Mucosa of stomach (tissue), 1 donor: ENCODE measurements around the gene SLCO1B1.
"Not testable (repeated sequence)": the region's sequence is repeated elsewhere in the genome, so short reads cannot be mapped to it uniquely, and the experiment has no call there.

Experiments used
- H3K27me3 ChIP-seq: one replicate; pipeline ENCODE4 v1.7.0; 2013; ENCODE audit warnings: mild to moderate bottlenecking, low read length; ENCODE audit not compliant: control insufficient read depth, insufficient read depth
- H3K36me3 ChIP-seq: one replicate; pipeline ENCODE4 v1.7.0; 2013; ENCODE audit warnings: low read length; ENCODE audit not compliant: control insufficient read depth, insufficient read depth
- H3K4me1 ChIP-seq: one replicate; pipeline ENCODE4 v1.7.0; 2013; ENCODE audit warnings: mild to moderate bottlenecking, low read length; ENCODE audit not compliant: control insufficient read depth, insufficient read depth
- H3K4me3 ChIP-seq: one replicate; pipeline ENCODE4 v1.7.0; 2013; ENCODE audit warnings: low read length
- H3K9ac ChIP-seq: one replicate; pipeline ENCODE4 v1.7.0; 2013; ENCODE audit warnings: mild to moderate bottlenecking, low read length, moderate library complexity
- H3K9me3 ChIP-seq: one replicate; pipeline ENCODE4 v1.7.0; 2013; ENCODE audit warnings: mild to moderate bottlenecking, low read length, moderate library complexity; ENCODE audit not compliant: control insufficient read depth
- donor health status: Pancreatic carcinoma.

The SLCO1B1 gene

GRCh38 chr12:21130998-21131397, at the start of gene SLCO1B1:
Gene SLCO1B1 (plus strand): TSS chr12:21131194. CDS start chr12:21141575, 10,381 bp downstream.
- no peaks in the 10 kb centered on the region for H3K9me3 ChIP-seq
- no peaks in the 10 kb centered on the region for H3K27me3 ChIP-seq
- H3K4me3 ChIP-seq = no peak within 1 kb of the TSS
- H3K9ac ChIP-seq = no peak within 1 kb of the TSS
- no peaks in the 10 kb centered on the region for H3K36me3 ChIP-seq
- H3K4me1 ChIP-seq = no peaks in the 10 kb centered on the region

- H3K9me3 ChIP-seq, H3K27me3 ChIP-seq, H3K4me3 ChIP-seq, H3K9ac ChIP-seq, H3K36me3 ChIP-seq, H3K4me1 ChIP-seq: not testable (repeated sequence)
Observed at GRCh38 chr12:21084753-21085152, 46.2 kb upstream of the SLCO1B1 start.

- Histone ChIP-seq H3K27me3 (no peaks in the 10 kb centered on the region), H3K9ac (no peak overlapping the region), H3K9me3 (no peaks in the 10 kb centered on the region), H3K4me3 (no peak overlapping the region), H3K36me3 (no peaks in the 10 kb centered on the region), H3K4me1 (no peaks in the 10 kb centered on the region)
Observed at GRCh38 chr12:21111732-21112131, 19.3 kb upstream of the SLCO1B1 start.

- Histone ChIP-seq H3K27me3 (no peaks in the 10 kb centered on the region), H3K4me3 (no peak overlapping the region), H3K4me1 (no peaks in the 10 kb centered on the region), H3K9ac (no peak overlapping the region), H3K9me3 (no peaks in the 10 kb centered on the region), H3K36me3 (no peaks in the 10 kb centered on the region)
Observed at GRCh38 chr12:21113266-21113665, 17.7 kb upstream of the SLCO1B1 start.

- Histone ChIP-seq H3K27me3 (no peaks in the 10 kb centered on the region), H3K9me3 (no peaks in the 10 kb centered on the region), H3K36me3 (no peaks in the 10 kb centered on the region), H3K9ac (no peak overlapping the region), H3K4me1 (no peaks in the 10 kb centered on the region), H3K4me3 (no peak overlapping the region)
Observed at GRCh38 chr12:21117995-21118394, 13.0 kb upstream of the SLCO1B1 start.

- no peaks in the 10 kb centered on the region for H3K27me3 ChIP-seq
- no peaks in the 10 kb centered on the region for H3K9me3 ChIP-seq
- no peak overlapping the region for H3K9ac ChIP-seq
- no peaks in the 10 kb centered on the region for H3K4me1 ChIP-seq
- no peak overlapping the region for H3K4me3 ChIP-seq
- H3K36me3 ChIP-seq = no peaks in the 10 kb centered on the region
Observed at GRCh38 chr12:21118760-21119159, 12.2 kb upstream of the SLCO1B1 start.

GRCh38 chr12:21129351-21129750, 1.6 kb upstream of the SLCO1B1 start:
- no peaks in the 10 kb centered on the region for H3K4me1 ChIP-seq
- no peaks in the 10 kb centered on the region for H3K9me3 ChIP-seq
- no peaks in the 10 kb centered on the region for H3K27me3 ChIP-seq
- H3K9ac ChIP-seq = no peak overlapping the region
- no peak overlapping the region for H3K4me3 ChIP-seq
- no peaks in the 10 kb centered on the region for H3K36me3 ChIP-seq

GRCh38 chr12:21129906-21130305, 1.1 kb upstream of the SLCO1B1 start:
- Histone ChIP-seq H3K4me1 (no peaks in the 10 kb centered on the region), H3K9ac (no peak overlapping the region), H3K36me3 (no peaks in the 10 kb centered on the region), H3K4me3 (no peak overlapping the region), H3K9me3 (no peaks in the 10 kb centered on the region), H3K27me3 (no peaks in the 10 kb centered on the region)

- H3K4me1 ChIP-seq, H3K36me3 ChIP-seq, H3K4me3 ChIP-seq, H3K27me3 ChIP-seq, H3K9me3 ChIP-seq, H3K9ac ChIP-seq: not testable (repeated sequence)
Observed at GRCh38 chr12:21137318-21137999, 6.5 kb downstream of the SLCO1B1 start.

- Histone ChIP-seq H3K9me3 (no peaks in the 10 kb centered on the region), H3K9ac (no peak overlapping the region), H3K4me3 (no peak overlapping the region), H3K4me1 (no peaks in the 10 kb centered on the region), H3K36me3 (no peaks in the 10 kb centered on the region), H3K27me3 (no peaks in the 10 kb centered on the region)
Observed at GRCh38 chr12:21138016-21138415, 7.0 kb downstream of the SLCO1B1 start.

- Histone ChIP-seq H3K4me1 (no peaks in the 10 kb centered on the region), H3K9me3 (no peaks in the 10 kb centered on the region), H3K27me3 (no peaks in the 10 kb centered on the region), H3K9ac (no peak overlapping the region), H3K36me3 (no peaks in the 10 kb centered on the region), H3K4me3 (no peak overlapping the region)
Observed at GRCh38 chr12:21144309-21144708, 13.3 kb downstream of the SLCO1B1 start.

GRCh38 chr12:21149861-21150260, 18.9 kb downstream of the SLCO1B1 start:
- not testable (repeated sequence) for H3K9me3 ChIP-seq, H3K27me3 ChIP-seq, H3K4me1 ChIP-seq, H3K9ac ChIP-seq, H3K4me3 ChIP-seq, H3K36me3 ChIP-seq

- Histone ChIP-seq H3K4me1 (no peaks in the 10 kb centered on the region), H3K27me3 (no peaks in the 10 kb centered on the region), H3K36me3 (no peaks in the 10 kb centered on the region), H3K4me3 (no peak overlapping the region), H3K9me3 (no peaks in the 10 kb centered on the region), H3K9ac (no peak overlapping the region)
Observed at GRCh38 chr12:21151184-21151583, 20.2 kb downstream of the SLCO1B1 start.
